HG02763 (cell line): Measurements from ENCODE around the gene NUAK2.
A peak's percentile ranks its signal among the peaks of the same experiment; 100 is the strongest.

ENCODE experiments used
- ATAC-seq: cut with Tn5 transposase; IDR thresholded peaks from one replicate; pipeline ENCODE4 v1.9.1; 2021; ENCODE audit warnings: mild to moderate bottlenecking, moderate library complexity; ENCODE audit not compliant: unreplicated experiment

Gene NUAK2

GRCh38 chr1:205259324-205259832 lies 62.2 kb downstream of the NUAK2 start:
- no peak for ATAC-seq

GRCh38 chr1:205258719-205259118 lies 62.8 kb downstream of the NUAK2 start:
- no peak for ATAC-seq

- ATAC-seq: no peak
These were observed 63.3 kb downstream of the NUAK2 start for GRCh38 chr1:205258261-205258691.

- no peak for ATAC-seq
These were observed 63.8 kb downstream of the NUAK2 start for GRCh38 chr1:205257735-205258134.

- no peak for ATAC-seq
These were observed 64.5 kb downstream of the NUAK2 start for GRCh38 chr1:205256951-205257625.

- ATAC-seq: peak; percentile 51
These were observed 65.4 kb downstream of the NUAK2 start for GRCh38 chr1:205255941-205256780.
